PC-3 (cell line): ENCODE data around the gene USP28.

Experiments
- CTCF ChIP-seq: fragments of 300-600 bp; sonication (generic); conservative IDR thresholded peaks from 2 replicates; pipeline ENCODE4 v1.5.1; 2017; ENCODE audit warnings: antibody characterized with exemption, low read depth, mild to moderate bottlenecking, low read length
- EZH2phosphoT487 ChIP-seq: fragments of 300-600 bp; sonication (generic); IDR thresholded peaks from 2 replicates; pipeline ENCODE4 v1.6.1; 2018; ENCODE audit warnings: mild to moderate bottlenecking, antibody characterized with exemption, low read length, borderline replicate concordance

GRCh38 chr11:113760241-113760640, 115.1 kb downstream of the USP28 start:
- TF ChIP-seq CTCF: no peak
- no peak for TF ChIP-seq EZH2phosphoT487
